Motor neuron (in vitro differentiated cells): ENCODE results near the gene PPBP. TPM values are rescaled to one million over a fixed set of nuclear protein-coding genes. Genes with fewer than 3 reads are reported as not detected.
"Not testable (repeated sequence)": the region's sequence is repeated elsewhere in the genome, so short reads cannot be mapped to it uniquely, and the experiment has no call there.

Source experiments
- ATAC-seq, 8 experiments: fragments of 200-7000 bp; cut with Tn5 transposase; replicated peaks in 6 of 8; 2 replicates each; pipeline ENCODE4 v1.8.0; 2021; ENCODE audit warnings: mild to moderate bottlenecking in 8 of 8, moderate library complexity in 8 of 8
- H3K27ac ChIP-seq, 2 donors: fragments of 250-450 bp; sonication (Bioruptor Pico); 2 replicates each; pipeline ENCODE4 v1.9.0; 2021; ENCODE audit warnings: antibody characterized with exemption in 2 of 2, mild to moderate bottlenecking in 2 of 2, moderate library complexity in 1 of 2
- H3K4me1 ChIP-seq, 2 donors: fragments of 250-450 bp; sonication (Bioruptor Pico); replicated peaks in 1 of 2; 2 replicates each; pipeline ENCODE4 v1.6.1; 2021; ENCODE audit warnings: antibody characterized with exemption in 2 of 2, mild to moderate bottlenecking in 2 of 2, moderate library complexity in 1 of 2
- H3K4me3 ChIP-seq, 5 donors: fragments of 250-450 bp; sonication (Bioruptor Pico); 2 replicates each; pipeline ENCODE4 v1.9.0; 2021; ENCODE audit warnings: antibody characterized with exemption in 5 of 5, mild to moderate bottlenecking in 5 of 5, moderate library complexity in 4 of 5
- WGBS, 10 experiments: fragments of 450-650 bp; shearing (Covaris generic); methylation state at CpG; one replicate each; pipeline ENCODE4 v1.0.0; 2022; 5-methylcytosine and 5-hydroxymethylcytosine counted together
- in situ Hi-C, 9 experiments: fragments of 400-800 bp; cut with MboI; loops; one replicate each; pipeline ENCODE4 v1.15.0; 2021; ENCODE audit warnings: low sequenced_read_pairs in 9 of 9, low pct_unique_long_range_greater_than_20kb in 2 of 9; ENCODE audit not compliant: unreplicated experiment in 9 of 9
- total RNA-seq, 8 experiments: library from RNA; unstranded; fragments of 300-600 nt; gene quantifications; 2 replicates each; pipeline versions ENCODE4 v1.2.3 to v1.2.4, GENCODE V29; 2022

PPBP gene
- total RNA-seq, 8 experiments from 2014 or later, result not detected

DNA sequence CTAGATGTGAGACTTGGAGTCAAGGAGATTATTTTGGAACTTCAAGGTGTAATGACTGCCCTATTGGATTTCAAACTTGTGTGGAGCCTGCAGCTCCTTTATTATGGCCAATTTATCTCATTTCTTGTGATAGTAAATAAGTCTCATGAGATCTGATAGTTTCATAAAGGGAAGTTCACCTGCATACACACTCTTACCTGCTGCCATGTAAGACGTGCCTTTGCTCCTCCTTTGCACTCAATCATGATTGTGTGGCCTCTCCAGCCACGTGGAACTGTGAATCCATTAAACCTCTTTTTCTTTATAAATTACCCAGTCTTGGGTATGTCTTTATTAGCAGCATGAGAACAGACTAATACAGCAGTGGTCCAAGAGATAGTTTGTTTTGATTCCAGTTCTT, 25.3 kb downstream of the PPBP start:
- no peaks in the 10 kb centered on the region for H3K4me1 ChIP-seq
- WGBS, 10 experiments, result 17 to 68% (median 57%) methylated on average over 1 to 2 of the region's 2 CpGs; no CpG with 5 or more reads in 5 of the 10 experiments
- in situ Hi-C loops, result no loop called here
- H3K27ac ChIP-seq, result no peak overlapping the region
- H3K4me3 ChIP-seq, result no peak overlapping the region
- no peak for ATAC-seq

DNA sequence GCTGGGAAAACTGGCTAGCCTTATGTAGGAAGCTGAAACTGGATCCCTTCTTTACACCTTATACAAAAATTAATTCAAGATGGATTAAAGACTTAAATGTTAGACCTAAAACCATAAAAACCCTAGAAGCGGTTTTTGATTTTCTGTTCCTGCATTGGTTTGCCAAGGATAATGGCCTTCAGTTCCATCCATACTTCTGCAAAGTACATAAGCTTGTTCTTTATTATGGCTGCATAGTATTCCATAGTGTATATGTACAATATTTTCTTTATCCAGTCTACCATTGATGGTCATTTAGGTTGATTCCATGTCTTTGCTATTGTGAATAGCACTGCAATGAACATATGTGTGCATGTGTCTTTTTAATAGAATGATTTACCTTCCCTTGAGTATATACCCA, 28.9 kb downstream of the PPBP start:
- in situ Hi-C loops, H3K4me1 ChIP-seq, H3K4me3 ChIP-seq, H3K27ac ChIP-seq, ATAC-seq: not testable (repeated sequence)
- WGBS, 10 experiments, result 50 to 88% (median 75%) methylated on average over 1 of the region's 1 CpG; no CpG with 5 or more reads in 6 of the 10 experiments

DNA sequence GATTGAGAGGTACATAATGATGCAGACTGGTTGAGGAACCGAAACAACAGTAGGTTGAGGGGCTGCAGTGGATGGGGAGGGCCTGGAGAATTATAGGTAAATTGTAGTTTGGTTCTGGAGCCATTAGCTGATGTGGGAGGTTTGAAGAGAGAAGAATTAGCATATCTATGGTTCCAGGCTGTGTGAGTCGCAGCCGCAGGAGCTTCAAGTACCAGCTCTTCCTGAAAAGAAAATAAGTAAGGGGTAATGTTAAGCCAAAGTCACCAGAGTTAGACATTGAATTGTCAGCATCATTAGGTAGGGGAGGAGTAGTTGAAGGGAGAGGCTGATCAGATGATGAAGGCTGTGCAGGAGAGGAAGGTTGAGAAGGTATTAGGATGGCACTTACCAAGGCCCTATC, 35.6 kb downstream of the PPBP start:
- in situ Hi-C loops, result no loop called here
- Histone ChIP-seq H3K27ac (no peak overlapping the region), H3K4me3 (no peak overlapping the region), H3K4me1 (no peaks in the 10 kb centered on the region)
- no peak for ATAC-seq
- 0 to 83% (median 66%) methylated on average over 1 to 3 of the region's 3 CpGs for WGBS, 10 experiments

DNA sequence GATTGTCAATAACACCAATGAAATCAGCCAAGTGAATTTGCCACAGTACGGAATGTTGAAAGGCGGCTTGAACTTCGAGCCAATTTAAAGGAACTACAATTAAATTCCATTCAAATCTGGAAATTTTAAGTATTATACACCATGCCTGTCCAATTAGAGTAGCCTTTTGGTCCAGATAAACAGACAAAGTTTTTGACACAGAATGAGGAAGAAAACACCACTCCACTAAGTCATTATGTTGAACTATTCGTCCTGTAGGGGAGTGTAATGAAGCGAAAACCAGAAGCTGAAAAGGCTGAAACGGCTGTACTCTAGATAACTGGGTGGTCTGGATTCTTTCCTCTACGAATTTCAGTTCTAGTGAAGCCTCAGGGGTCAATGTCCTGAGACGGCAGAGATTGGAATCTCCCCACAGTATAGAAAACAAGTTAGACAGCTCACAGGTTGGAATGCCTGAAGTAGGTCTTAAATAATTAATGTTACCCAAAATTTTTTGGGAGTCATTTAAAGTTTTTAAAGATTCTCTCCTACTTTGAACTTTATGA, 37.5 kb downstream of the PPBP start:
- H3K4me3 ChIP-seq, H3K4me1 ChIP-seq, ATAC-seq, in situ Hi-C loops, H3K27ac ChIP-seq: not testable (repeated sequence)
- 0 to 93% (median 62%) methylated on average over 1 to 7 of the region's 8 CpGs for WGBS, 10 experiments

DNA sequence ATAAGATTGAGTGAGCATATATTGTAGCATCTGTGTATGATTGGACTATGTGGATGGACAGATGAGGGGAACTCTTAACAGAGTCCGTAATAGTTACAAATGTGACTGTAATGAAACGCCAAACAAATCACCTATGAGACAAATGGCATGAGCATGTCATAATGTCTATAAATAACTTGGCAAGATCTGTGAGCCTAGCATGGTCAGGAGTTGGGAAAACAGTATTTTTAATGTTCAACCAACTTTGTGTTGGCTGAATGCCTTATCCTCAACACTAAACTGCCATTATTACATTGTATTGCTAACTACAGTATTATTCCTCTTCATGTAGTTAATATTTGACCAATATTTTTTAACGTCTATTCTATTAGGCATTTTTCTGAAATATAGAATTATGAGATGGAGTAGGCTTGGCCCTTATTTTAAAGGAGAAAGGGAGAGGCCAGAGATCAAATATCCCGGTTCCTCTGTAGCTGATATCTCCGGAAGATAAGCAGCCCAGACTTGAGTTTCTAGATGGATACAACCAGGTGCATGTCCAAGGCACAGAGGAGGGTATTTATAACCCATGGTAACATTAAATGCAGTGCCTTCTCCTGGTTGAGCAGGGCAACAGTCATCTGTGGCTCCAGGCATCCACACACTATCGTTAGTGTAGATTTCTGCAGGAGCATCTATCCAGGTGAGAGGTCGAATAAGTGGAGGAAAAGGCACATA, 38.8 kb downstream of the PPBP start:
- WGBS, 10 experiments, result 40 to 100% (median 87%) methylated on average over 1 to 7 of the region's 7 CpGs
- Histone ChIP-seq H3K27ac (no peak overlapping the region), H3K4me1 (no peaks in the 10 kb centered on the region), H3K4me3 (no peak overlapping the region)
- in situ Hi-C loops, result no loop called here
- ATAC-seq, result no peak

DNA sequence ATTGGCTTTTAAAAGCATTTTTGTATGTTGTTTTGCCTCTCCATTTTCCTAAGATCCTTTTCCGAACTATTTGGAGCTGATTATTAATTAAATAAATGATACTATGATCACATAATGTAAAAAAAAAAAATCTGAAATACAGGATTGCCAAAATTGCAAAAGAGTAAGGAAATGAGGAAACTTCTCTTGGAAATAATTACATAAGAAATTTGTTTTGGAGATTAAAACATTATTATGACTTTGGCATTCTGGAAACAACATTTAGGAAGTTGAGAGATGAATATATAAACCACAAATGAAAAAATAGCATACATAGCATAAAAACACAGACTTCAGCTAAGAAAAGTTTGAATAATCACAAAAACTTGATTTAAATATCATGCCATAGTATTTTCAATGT, 39.7 kb downstream of the PPBP start:
- 0 to 100% (median 85%) methylated on average over 1 of the region's 1 CpG; no CpG with 5 or more reads in 2 of the 10 experiments for WGBS, 10 experiments
- ATAC-seq, result no peak
- Histone ChIP-seq H3K4me3 (no peak overlapping the region), H3K27ac (no peak overlapping the region), H3K4me1 (no peaks in the 10 kb centered on the region)
- in situ Hi-C loops, result no loop called here

DNA sequence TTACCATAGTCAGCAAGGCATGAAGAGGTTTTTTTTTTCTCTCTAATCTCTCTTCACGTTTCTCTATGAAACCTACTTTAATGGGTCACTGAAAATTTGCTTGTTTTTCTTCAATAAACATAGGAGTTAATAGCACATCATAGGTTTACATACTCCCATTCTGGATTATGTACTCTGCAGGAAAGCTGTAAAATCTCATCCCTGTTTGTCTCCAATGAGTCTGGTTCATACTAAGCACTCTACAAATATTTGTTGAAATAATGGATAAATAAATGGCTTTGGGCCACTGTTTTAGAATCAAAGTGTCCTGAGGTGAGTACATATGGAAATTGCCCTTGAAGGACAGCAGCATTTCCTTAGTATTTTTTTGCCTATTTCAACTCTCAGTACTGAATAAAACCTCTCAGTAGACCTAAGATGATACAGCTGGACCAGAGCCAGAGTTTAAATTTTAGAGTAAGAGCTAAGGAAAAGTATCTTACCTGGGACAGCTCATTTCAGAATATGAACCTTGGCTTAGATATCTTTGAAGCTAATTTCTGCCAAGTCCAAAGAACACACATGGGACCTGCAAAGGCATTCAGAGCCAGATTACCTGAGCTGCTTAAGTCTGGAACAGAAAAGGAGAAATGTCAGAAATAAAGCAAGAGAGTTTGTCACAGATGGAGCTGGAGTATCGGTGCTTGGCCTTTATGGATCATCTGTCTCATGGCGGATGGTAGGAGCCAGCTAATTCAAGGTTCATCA, 40.6 kb downstream of the PPBP start:
- Histone ChIP-seq H3K4me1 (no peaks in the 10 kb centered on the region), H3K27ac (no peak overlapping the region), H3K4me3 (no peak overlapping the region)
- no peak for ATAC-seq
- in situ Hi-C loops, result no loop called here
- 20 to 90% (median 65%) methylated on average over 1 to 3 of the region's 3 CpGs for WGBS, 10 experiments

DNA sequence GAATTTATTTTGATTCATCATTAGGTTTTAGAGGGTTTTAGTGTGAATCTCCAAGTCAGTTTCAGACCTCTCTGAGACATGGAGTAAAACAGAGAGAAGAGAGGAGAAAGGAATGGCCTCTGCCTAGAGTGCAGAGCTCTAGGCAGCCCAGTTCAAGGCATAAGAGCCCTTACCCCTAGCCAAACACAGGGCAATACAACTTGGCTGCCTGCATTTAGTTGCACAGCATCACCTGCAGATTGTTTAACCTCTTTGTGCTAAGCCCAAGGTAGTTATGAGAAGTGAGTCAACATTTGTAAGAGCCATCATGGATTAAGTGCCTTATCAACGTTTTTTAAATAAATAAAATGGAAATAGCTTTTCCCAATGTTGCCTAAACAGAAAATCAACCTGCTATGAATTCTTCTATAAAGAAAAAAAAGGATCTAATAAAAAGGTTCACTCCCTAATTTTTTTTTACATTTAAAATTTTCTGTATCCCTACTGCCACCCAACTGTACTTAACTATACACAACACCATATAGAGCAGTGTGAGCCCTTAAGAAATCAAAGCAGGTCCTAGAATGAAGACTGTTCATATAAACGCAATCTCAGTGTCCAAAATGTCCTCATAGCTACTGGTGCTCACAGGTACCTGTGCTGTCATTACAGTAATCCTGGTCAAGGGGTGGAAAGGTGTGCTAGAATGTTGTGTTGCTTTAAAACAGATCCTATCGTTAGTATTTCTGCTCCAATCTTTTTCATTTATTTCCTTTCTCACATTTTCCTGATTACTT, 42.1 kb downstream of the PPBP start:
- Histone ChIP-seq H3K4me3 (no peak overlapping the region), H3K27ac (no peak overlapping the region), H3K4me1 (no peaks in the 10 kb centered on the region)
- ATAC-seq, result no peak
- in situ Hi-C loops, result no loop called here
- WGBS, 10 experiments, result 32 to 100% (median 74%) methylated on average over 1 to 3 of the region's 3 CpGs

DNA sequence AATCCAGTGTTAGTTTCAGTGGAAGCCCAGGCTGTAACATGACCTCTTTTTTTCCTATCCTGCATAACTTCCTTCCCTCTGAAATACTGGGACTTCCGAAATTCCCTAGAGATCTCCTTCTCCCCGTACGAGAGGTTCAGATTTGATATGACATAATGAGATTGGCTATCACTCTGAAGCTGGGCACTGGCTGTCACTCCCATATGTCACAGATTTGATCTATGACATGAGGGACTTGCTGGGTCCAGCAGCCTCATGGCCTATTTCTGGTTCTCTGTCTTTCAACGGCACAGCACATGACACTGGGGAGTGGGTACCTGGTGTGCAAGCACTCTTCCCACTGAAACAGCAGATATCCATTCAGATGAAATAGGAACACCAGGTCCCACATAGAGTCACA, 42.9 kb downstream of the PPBP start:
- H3K27ac ChIP-seq, result no peak overlapping the region
- no peak overlapping the region for H3K4me3 ChIP-seq
- no peaks in the 10 kb centered on the region for H3K4me1 ChIP-seq
- 50 to 100% (median 92%) methylated on average over 2 to 4 of the region's 4 CpGs; no CpG with 5 or more reads in 5 of the 10 experiments for WGBS, 10 experiments
- in situ Hi-C loops, result no loop called here
- ATAC-seq, result no peak

DNA sequence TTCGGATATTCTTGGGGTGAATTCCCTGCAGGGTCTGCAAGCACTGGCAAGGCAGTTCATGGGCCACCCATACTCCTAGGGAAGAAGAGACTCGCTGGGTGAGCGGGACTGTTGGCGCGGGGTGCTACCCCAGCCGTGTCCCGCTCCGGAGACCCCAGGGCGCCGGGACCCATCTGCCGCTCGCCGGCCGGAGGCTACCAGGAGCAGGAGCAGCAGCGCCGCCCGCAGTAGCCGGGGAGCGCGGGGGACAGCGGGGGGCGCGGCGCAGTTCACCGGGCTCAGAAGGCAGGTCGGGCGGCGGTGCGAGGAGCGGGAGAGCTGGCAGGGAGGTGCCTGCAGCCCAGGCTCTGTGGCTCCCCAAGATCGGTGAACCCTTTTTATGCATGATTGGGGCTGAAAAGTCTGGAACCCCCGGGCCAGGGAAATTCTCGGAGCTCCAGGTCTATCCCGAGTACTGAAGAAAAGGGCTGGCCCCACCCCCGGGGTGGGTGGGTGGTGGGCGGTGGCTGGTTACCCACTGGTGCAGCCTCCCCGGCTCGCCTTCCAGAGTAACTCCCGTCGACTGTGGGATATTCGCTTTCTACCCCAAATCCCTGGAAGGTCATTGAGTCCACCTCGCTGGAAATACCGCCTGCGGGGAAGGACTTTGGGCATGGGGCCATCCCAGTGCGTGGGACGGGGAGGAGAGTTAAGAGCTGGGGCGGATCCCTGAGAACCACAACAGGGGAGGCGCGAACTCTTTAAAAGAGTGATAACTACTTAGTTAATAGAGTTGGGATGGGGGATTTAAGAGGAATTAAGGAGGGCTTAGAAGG, 43.7 kb downstream of the PPBP start:
- Histone ChIP-seq H3K4me3 (peak overlapping the region in 1 of 5 donors; percentile 14), H3K4me1 (no peaks in the 10 kb centered on the region), H3K27ac (no peak overlapping the region)
- WGBS, 10 experiments, result 0 to 93% (median 63%) methylated on average over 1 to 13 of the region's 49 CpGs; no CpG with 5 or more reads in 4 of the 10 experiments
- ATAC-seq, result peak in 2 of 8 experiments; percentile 22 to 38
- in situ Hi-C loops, result no loop called here

DNA sequence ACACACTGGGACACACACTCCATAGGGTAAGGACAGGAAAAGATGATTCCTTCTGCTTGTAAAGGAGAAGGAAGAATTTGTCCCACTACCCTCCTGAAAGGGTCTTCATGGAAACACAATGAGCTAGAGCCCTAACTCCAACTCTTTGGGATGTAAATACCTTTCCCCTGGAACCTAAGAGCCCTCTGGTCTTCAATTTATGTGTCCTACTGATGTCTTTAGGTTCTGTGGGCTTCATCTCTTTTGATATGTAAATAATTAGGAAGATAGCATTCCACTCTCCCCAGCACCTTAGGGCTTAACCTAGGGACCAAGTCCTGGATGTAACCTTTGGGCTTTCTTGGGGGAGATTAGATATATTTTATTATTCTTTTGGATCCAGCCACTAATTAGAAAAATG, 44.4 kb downstream of the PPBP start:
- ATAC-seq, result no peak
- H3K4me3 ChIP-seq, result no peak overlapping the region
- in situ Hi-C loops, result no loop called here

DNA sequence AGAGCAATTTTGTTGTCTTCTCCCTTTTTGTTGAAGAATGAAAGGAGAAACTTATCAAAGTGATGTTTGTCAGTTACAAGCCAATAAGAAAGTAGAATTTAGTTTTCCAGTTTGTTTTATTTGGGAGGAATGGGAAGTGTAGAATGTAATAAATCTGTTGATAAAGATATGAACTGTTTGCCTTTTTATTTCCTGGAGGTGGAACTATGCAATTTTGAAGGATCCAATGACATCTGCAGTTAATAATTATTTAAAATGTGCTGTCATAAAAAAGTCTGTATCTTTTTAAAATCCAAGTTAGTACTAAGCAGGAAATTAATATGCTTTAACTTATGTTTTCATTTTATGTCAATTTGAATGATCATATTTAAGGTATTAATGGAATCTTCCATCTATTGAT, 51.0 kb downstream of the PPBP start:
- no peaks in the 10 kb centered on the region for H3K4me1 ChIP-seq
- no peak overlapping the region for H3K27ac ChIP-seq
- H3K4me3 ChIP-seq, result no peak overlapping the region
- in situ Hi-C loops, result no loop called here
- ATAC-seq, result no peak

More for the DNA sequence above, 44.4 kb downstream of the PPBP start:
- H3K4me1 ChIP-seq, result no peaks in the 10 kb centered on the region
- no peak overlapping the region for H3K27ac ChIP-seq
